ENCODE results near the gene AGPS. TPM values are rescaled to one million over a fixed set of nuclear protein-coding genes. Genes with fewer than 3 reads are reported as not detected.

Gene AGPS
- total and polyA plus RNA-seq, 2 of the 13 experiments (the other 11 are each of a cell fraction or from before 2014, with no cell fraction given): 39.4 to 99.0 TPM

GRCh38 chr2:177394594-177394973, 2.0 kb downstream of the AGPS start:
- CTCF ChIA-PET (ENCODE audit: low intra/inter-chr PET ratio, low total read pairs): no interaction called here
- 44% methylated on average over 3 of the region's 3 CpGs for WGBS (ENCODE audit: low lambda C conversion rate)
- in situ Hi-C loops (cut with HindIII; ENCODE audit: extremely low pct_ligation_motif_present, low pct_unique_long_range_greater_than_20kb) (loop anchor here (5.0 kb wide), 1 partner anchor 132 kb away; the partner anchor contains the start of gene NFE2L2), intact Hi-C loops (cut with micrococcal nuclease; ENCODE audit: unreplicated experiment) (loop anchor here (1.0 kb wide), 1 partner anchor 205 kb away; no protein-coding TSS in a partner anchor)
- POLR2A ChIA-PET: interaction anchor here (1.2 to 3.1 kb wide), 4 partner anchors 10 to 230 kb away, joined by 3 to 21 read pairs (median 12); partner anchors contain the start of genes HNRNPA3 and NFE2L2
- no peak for DNase-seq (ENCODE audit: low spot score)
- H3K9ac ChIP-seq (ENCODE audit: insufficient read depth, low read depth, low read length): peak overlapping the region; percentile 95
- no peak overlapping the region for H2AFZ ChIP-seq (ENCODE audit: low read length)
- H3K9me3 ChIP-seq (ENCODE audit: low read length): no peaks in the 10 kb centered on the region
- H3K4me1 ChIP-seq (ENCODE audit: insufficient read depth, low read length): peaks cover 70% of the 10 kb centered on the region
- H4K20me1 ChIP-seq (ENCODE audit: insufficient read depth, low read length): no peaks in the 10 kb centered on the region; the same call in 1 of the 2 replicates
- H3K4me3 ChIP-seq (replicated peaks in 1 of 3; ENCODE audit: insufficient read depth in 1 of 3, low read depth in 2 of 3, low read length in 3 of 3): peak overlapping the region; percentile 91 to 98 (median 92); a peak in 5 of 6 replicates
- H3K36me3 ChIP-seq (replicated peaks in 1 of 2; ENCODE audit: control insufficient read depth in 1 of 2, insufficient read depth in 2 of 2, low read length in 2 of 2): no peaks in the 10 kb centered on the region
- no peaks in the 10 kb centered on the region; a peak in 1 of 5 replicates for H3K27me3 ChIP-seq (ENCODE audit: control insufficient read depth in 1 of 2, insufficient read depth in 2 of 2, low read length in 2 of 2)
- peak overlapping the region; percentile 86 for H3K27ac ChIP-seq (ENCODE audit: extremely low read length, insufficient read depth, low read length)
- FAIRE-seq: no peak
- peak overlapping the region; percentile 80 for H3K4me2 ChIP-seq (ENCODE audit: low read depth, low read length)
- ATAC-seq: no peak
- peaks cover 78% of the 10 kb centered on the region for H3K79me2 ChIP-seq (ENCODE audit: insufficient read depth, low read length)
- no TSS peak for BruUV-seq (replicated peaks)
- TF ChIP-seq NAIF1 (CRISPR knock-in tag; IDR thresholded peaks at IDR 0.05; ENCODE audit: borderline replicate concordance) (no peak), MAFF (IDR thresholded peaks at IDR 0.05; ENCODE audit: low read depth, low read length) (no peak), ZNF691 (CRISPR knock-in tag; IDR thresholded peaks at IDR 0.05; ENCODE audit: borderline replicate concordance, low read depth) (no peak), ZNF800 (CRISPR knock-in tag; IDR thresholded peaks at IDR 0.05) (peak; percentile 28; the same call in 1 of the 2 replicates), ZNF264 (CRISPR knock-in tag; IDR thresholded peaks at IDR 0.05) (peak; percentile 33; the same call in 1 of the 2 replicates), HMGXB4 (CRISPR knock-in tag; IDR thresholded peaks at IDR 0.05; ENCODE audit: borderline replicate concordance in 1 of 2, low read depth in 1 of 2) (0 out of 4 replicates have a peak, but pooled peaks of 1 of the 2 experiments have one; percentile 2), ZFAT (CRISPR knock-in tag; conservative IDR thresholded peaks at IDR 0.05) (no peak), GATAD1 (CRISPR knock-in tag; IDR thresholded peaks at IDR 0.05) (no peak), ZNF878 (CRISPR knock-in tag; IDR thresholded peaks at IDR 0.05) (peak; percentile 43; the same call in 1 of the 2 replicates), RCOR2 (CRISPR knock-in tag; IDR thresholded peaks at IDR 0.05) (0 out of 2 replicates have a peak, but pooled peaks have one; percentile 3), TP53 (CRISPR knock-in tag; conservative IDR thresholded peaks at IDR 0.05) (no peak), ZBTB46 (CRISPR knock-in tag; IDR thresholded peaks at IDR 0.05; ENCODE audit: borderline replicate concordance) (no peak), DBP (CRISPR knock-in tag; IDR thresholded peaks at IDR 0.05; ENCODE audit: not compliant biosample characterization) (peak; percentile 41), ZNF629 (CRISPR knock-in tag; conservative IDR thresholded peaks at IDR 0.05) (0 out of 2 replicates have a peak, but pooled peaks have one; percentile 6), ZNF839 (CRISPR knock-in tag; IDR thresholded peaks at IDR 0.05; ENCODE audit: borderline replicate concordance) (no peak), TMF1 (CRISPR knock-in tag; IDR thresholded peaks at IDR 0.05; ENCODE audit: low read depth) (no peak)
